ENCODE data around the gene IL18. TPM values are rescaled to one million over a fixed set of nuclear protein-coding genes. Genes with fewer than 3 reads are reported as not detected.

The IL18 gene
- total and polyA plus RNA-seq, 2 donors (not counting 1 experiment from before 2014, with no cell fraction given): 0.67 to 1.6 TPM

GRCh38 chr11:112115386-112115785 lies 48.5 kb downstream of the IL18 start:
- no peak overlapping the region for H3K4me3 ChIP-seq (ENCODE audit: control extremely low read depth in 1 of 5, extremely low read depth in 1 of 5, insufficient read depth in 1 of 5, low read depth in 2 of 5, low read length in 4 of 5)
- H3K36me3 ChIP-seq (replicated peaks in 1 of 2; ENCODE audit: control extremely low read depth in 1 of 2, control insufficient read depth in 1 of 2, extremely low read depth in 1 of 2, insufficient read depth in 2 of 2, low read length in 1 of 2): no peaks in the 10 kb centered on the region
- TF ChIP-seq CTCF (IDR thresholded peaks at IDR 0.05): no peak
- TF ChIP-seq EZH2 (IDR thresholded peaks at IDR 0.05; ENCODE audit: borderline replicate concordance, insufficient read depth, low read depth, low read length, poor library complexity, severe bottlenecking): no peak
- H3K27me3 ChIP-seq (replicated peaks in 1 of 4; ENCODE audit: control extremely low read depth in 1 of 4, control insufficient read depth in 3 of 4, insufficient read depth in 4 of 4, low read length in 3 of 4): no peaks in the 10 kb centered on the region
- no peaks in the 10 kb centered on the region for H3K9me3 Mint-ChIP-seq (ENCODE audit: insufficient read depth)
- ChIA-PET CTCF (interaction anchor here (1.6 to 4.6 kb wide), 2 partner anchors 12 to 166 kb away, joined by 4 to 55 read pairs; no protein-coding TSS in a partner anchor), POLR2A (no interaction called here)
- no peak overlapping the region for H3K27ac ChIP-seq (ENCODE audit: low read length in 2 of 2)
- intact Hi-C loops (cut with micrococcal nuclease): no loop called here
- H3K27me3 Mint-ChIP-seq: no peaks in the 10 kb centered on the region
- no peaks in the 10 kb centered on the region for H3K9me3 ChIP-seq (ENCODE audit: control extremely low read depth in 1 of 3, control insufficient read depth in 2 of 3, insufficient read depth in 1 of 3, low read length in 2 of 3)
- WGBS (ENCODE audit: insufficient coverage): 63% methylated on average over 3 of the region's 5 CpGs
- H3K4me3 Mint-ChIP-seq: no peak overlapping the region
- H3K4me2 ChIP-seq (replicated peaks; ENCODE audit: low read depth, low read length, poor library complexity, severe bottlenecking): no peak overlapping the region
- H3K4me1 Mint-ChIP-seq: peaks cover 4% of the 10 kb centered on the region
- ATAC-seq (ENCODE audit: low read depth) (no peak), DNase-seq (no peak)
- H3K9ac ChIP-seq (ENCODE audit: low read length): no peak overlapping the region
- no peak overlapping the region for H3K27ac Mint-ChIP-seq
- H4K20me1 ChIP-seq (ENCODE audit: control insufficient read depth, insufficient read depth, low read length, poor library complexity, severe bottlenecking): no peaks in the 10 kb centered on the region
- no peak overlapping the region for H2AFZ ChIP-seq (ENCODE audit: insufficient read depth, low read depth, low read length, poor library complexity, severe bottlenecking)
- H3K4me1 ChIP-seq (ENCODE audit: control insufficient read depth in 2 of 2, insufficient read depth in 2 of 2, low read length in 2 of 2): peaks cover 0 to 3% of the 10 kb centered on the region in 2 donors
- H3K79me2 ChIP-seq (ENCODE audit: control insufficient read depth, insufficient read depth, low read length): no peaks in the 10 kb centered on the region

GRCh38 chr11:112114460-112114859 lies 49.4 kb downstream of the IL18 start:
- H3K4me3 ChIP-seq (ENCODE audit: control extremely low read depth in 1 of 5, extremely low read depth in 1 of 5, insufficient read depth in 1 of 5, low read depth in 2 of 5, low read length in 4 of 5): no peak overlapping the region
- H2AFZ ChIP-seq (ENCODE audit: insufficient read depth, low read depth, low read length, poor library complexity, severe bottlenecking): no peak overlapping the region
- H3K79me2 ChIP-seq (ENCODE audit: control insufficient read depth, insufficient read depth, low read length): no peaks in the 10 kb centered on the region
- TF ChIP-seq CTCF (IDR thresholded peaks at IDR 0.05) (no peak), EZH2 (IDR thresholded peaks at IDR 0.05; ENCODE audit: borderline replicate concordance, insufficient read depth, low read depth, low read length, poor library complexity, severe bottlenecking) (no peak)
- Mint-ChIP-seq H3K4me1 (no peaks in the 10 kb centered on the region), H3K4me3 (no peak overlapping the region), H3K27ac (no peak overlapping the region), H3K9me3 (ENCODE audit: insufficient read depth) (no peaks in the 10 kb centered on the region), H3K27me3 (no peaks in the 10 kb centered on the region)
- H3K9me3 ChIP-seq (ENCODE audit: control extremely low read depth in 1 of 3, control insufficient read depth in 2 of 3, insufficient read depth in 1 of 3, low read length in 2 of 3): no peaks in the 10 kb centered on the region
- intact Hi-C loops (cut with micrococcal nuclease): loop anchor here (5.0 kb wide), 1 partner anchor 103 kb away; no protein-coding TSS in a partner anchor
- 100% methylated on average over 1 of the region's 2 CpGs for WGBS (ENCODE audit: insufficient coverage)
- no peak overlapping the region for H3K4me2 ChIP-seq (replicated peaks; ENCODE audit: low read depth, low read length, poor library complexity, severe bottlenecking)
- H3K4me1 ChIP-seq (ENCODE audit: control insufficient read depth in 2 of 2, insufficient read depth in 2 of 2, low read length in 2 of 2): no peaks in the 10 kb centered on the region
- H3K27ac ChIP-seq (ENCODE audit: low read length in 2 of 2): no peak overlapping the region
- H3K36me3 ChIP-seq (replicated peaks in 1 of 2; ENCODE audit: control extremely low read depth in 1 of 2, control insufficient read depth in 1 of 2, extremely low read depth in 1 of 2, insufficient read depth in 2 of 2, low read length in 1 of 2): no peaks in the 10 kb centered on the region
- ATAC-seq (ENCODE audit: low read depth): no peak
- H3K27me3 ChIP-seq (replicated peaks in 1 of 4; ENCODE audit: control extremely low read depth in 1 of 4, control insufficient read depth in 3 of 4, insufficient read depth in 4 of 4, low read length in 3 of 4): no peaks in the 10 kb centered on the region
- ChIA-PET POLR2A (no interaction called here), CTCF (interaction anchor here (1.0 to 4.6 kb wide), 17 partner anchors 10 to 188 kb away, joined by 3 to 55 read pairs (median 4); no protein-coding TSS in a partner anchor)
- no peaks in the 10 kb centered on the region for H4K20me1 ChIP-seq (ENCODE audit: control insufficient read depth, insufficient read depth, low read length, poor library complexity, severe bottlenecking)
- DNase-seq: no peak
- no peak overlapping the region for H3K9ac ChIP-seq (ENCODE audit: low read length)
